CD14-positive monocyte (primary cell): ENCODE results near the gene TBX19. TPM values are rescaled to one million over a fixed set of nuclear protein-coding genes. Genes with fewer than 3 reads are reported as not detected.

Experiments used
- DNase-seq, 3 donors: peaks; one replicate each; pipeline ENCODE4 v3.0.0-alpha.2; 2011 to 2022
- H2AFZ ChIP-seq: 2 replicates; pipeline ENCODE4 v1.6.0; 2012; ENCODE audit warnings: mild to moderate bottlenecking, low read depth, low read length, inconsistent platforms; ENCODE audit not compliant: insufficient read depth, poor library complexity, severe bottlenecking
- H3K27ac ChIP-seq, 2 donors: 1 replicate in 1 of 2; 2 replicates in 1 of 2; pipeline ENCODE4 v1.5.1; 2012 to 2013; ENCODE audit warnings: low read length in 2 of 2, control low read depth in 1 of 2, inconsistent platforms in 1 of 2, low read depth in 1 of 2, mild to moderate bottlenecking in 1 of 2
- H3K27me3 ChIP-seq, 2 donors: one replicate each; pipeline versions ENCODE4 v1.6.0 to v1.6.1; 2011 to 2013; ENCODE audit warnings: low read length in 2 of 2; ENCODE audit not compliant: control insufficient read depth in 2 of 2, insufficient read depth in 2 of 2
- H3K36me3 ChIP-seq, 2 donors: replicated peaks in 1 of 2; 1 replicate in 1 of 2; 2 replicates in 1 of 2; pipeline versions ENCODE4 v1.5.1 to v1.6.1; 2012 to 2013; ENCODE audit warnings: low read length in 2 of 2, control low read depth in 1 of 2, inconsistent platforms in 1 of 2, mild to moderate bottlenecking in 1 of 2; ENCODE audit not compliant: insufficient read depth in 2 of 2, control insufficient read depth in 1 of 2
- H3K4me1 ChIP-seq, 2 donors: 1 replicate in 1 of 2; 2 replicates in 1 of 2; pipeline versions ENCODE4 v1.5.1 to v1.6.1; 2012 to 2013; ENCODE audit warnings: low read length in 2 of 2, control low read depth in 1 of 2, inconsistent platforms in 1 of 2, mild to moderate bottlenecking in 1 of 2, moderate library complexity in 1 of 2; ENCODE audit not compliant: insufficient read depth in 2 of 2, control insufficient read depth in 1 of 2
- H3K4me2 ChIP-seq: replicated peaks from 2 replicates; pipeline ENCODE3; 2012; ENCODE audit warnings: low read length, moderate library complexity, mild to moderate bottlenecking; ENCODE audit not compliant: poor library complexity, severe bottlenecking; ENCODE audit errors: extremely low read depth
- H3K4me3 ChIP-seq, 3 experiments: fragments of 200-600 bp in 1 of 3; sonication (generic) in 1 of 3; replicated peaks in 1 of 3; 1 replicate in 2 of 3; 2 replicates in 1 of 3; pipeline ENCODE4 v1.5.1; 2011 to 2013; ENCODE audit warnings: low read length in 3 of 3, mild to moderate bottlenecking in 3 of 3, control low read depth in 2 of 3, low read depth in 2 of 3, inconsistent platforms in 1 of 3, moderate library complexity in 1 of 3
- H3K79me2 ChIP-seq: 2 replicates; pipeline ENCODE4 v1.6.0; 2012; ENCODE audit warnings: mild to moderate bottlenecking, control low read depth, inconsistent platforms, low read length, moderate library complexity; ENCODE audit not compliant: insufficient read depth
- H3K9ac ChIP-seq: 2 replicates; pipeline ENCODE4 v1.6.0; 2017; ENCODE audit warnings: low read length, mild to moderate bottlenecking; ENCODE audit not compliant: insufficient read depth, poor library complexity, severe bottlenecking
- H3K9me3 ChIP-seq, 2 donors: replicated peaks in 1 of 2; 1 replicate in 1 of 2; 2 replicates in 1 of 2; pipeline versions ENCODE4 v1.5.1 to v1.6.1; 2012 to 2013; ENCODE audit warnings: low read length in 2 of 2, control low read depth in 1 of 2; ENCODE audit not compliant: control insufficient read depth in 1 of 2, insufficient read depth in 1 of 2
- H4K20me1 ChIP-seq: 2 replicates; pipeline ENCODE4 v1.6.0; 2012; ENCODE audit warnings: mild to moderate bottlenecking, low read length, control low read depth, moderate library complexity; ENCODE audit not compliant: insufficient read depth
- H3K27ac Mint-ChIP-seq, 7 donors: one replicate each; pipeline ENCODE4 v1.8.0; 2020; ENCODE audit warnings: mild to moderate bottlenecking in 7 of 7, mixed read lengths in 7 of 7, moderate library complexity in 6 of 7, inconsistent platforms in 2 of 7
- H3K27me3 Mint-ChIP-seq, 3 donors: one replicate each; pipeline ENCODE4 v1.8.0; 2021 to 2022; ENCODE audit warnings: low read depth in 3 of 3, mild to moderate bottlenecking in 3 of 3, mixed read lengths in 3 of 3, moderate library complexity in 3 of 3, inconsistent platforms in 1 of 3
- H3K36me3 Mint-ChIP-seq, 2 donors: one replicate each; pipeline ENCODE4 v1.8.0; 2020; ENCODE audit warnings: mixed read lengths in 2 of 2, inconsistent platforms in 1 of 2, mild to moderate bottlenecking in 1 of 2
- H3K4me1 Mint-ChIP-seq: one replicate; pipeline ENCODE4 v1.8.0; 2020; ENCODE audit warnings: mild to moderate bottlenecking, mixed read lengths
- H3K4me3 Mint-ChIP-seq, 2 donors: one replicate each; pipeline ENCODE4 v1.8.0; 2020; ENCODE audit warnings: mild to moderate bottlenecking in 2 of 2, mixed read lengths in 2 of 2, moderate library complexity in 1 of 2
- H3K9me3 Mint-ChIP-seq, 7 donors: one replicate each; pipeline ENCODE4 v1.8.0; 2020 to 2022; ENCODE audit warnings: mixed read lengths in 7 of 7, mild to moderate bottlenecking in 6 of 7, moderate library complexity in 6 of 7, inconsistent platforms in 2 of 7
- CTCF ChIP-seq: fragments of 200-600 bp; IDR thresholded peaks from one replicate; pipeline ENCODE4 v1.8.0; 2022; ENCODE audit warnings: antibody characterized with exemption, mild to moderate bottlenecking
- WGBS: methylation state at CpG from one replicate; pipeline ENCODE4 v1.1.5; 2013; ENCODE audit warnings: missing lambda C conversion rate; ENCODE audit not compliant: insufficient coverage; 5-methylcytosine and 5-hydroxymethylcytosine counted together
- intact Hi-C, 2 donors: fragments of 100-400 bp; cut with micrococcal nuclease; formaldehyde crosslinking; loops; one replicate each; pipeline versions ENCODE4 v1.15.0 to v1.15.1; 2023
- polyA plus RNA-seq, 3 donors: library from polyadenylated mRNA; depleted of rRNA in 1 of 3; unstranded in 2 of 3; stranded (reverse) in 1 of 3; fragments of 300-500 nt in 2 of 3; fragments of >200 nt in 1 of 3; fragmentation: Illumina TruSeq in 2 of 3; gene quantifications; 1 replicate in 2 of 3; 2 replicates in 1 of 3; pipeline ENCODE4 v1.2.3, GENCODE V29; 2012 to 2021

TBX19 gene
- polyA plus RNA-seq, 3 donors, result 0.65 to 7.6 (median 1.6) TPM

- Mint-ChIP-seq H3K27me3 (no peaks in the 10 kb centered on the region), H3K4me1 (no peaks in the 10 kb centered on the region), H3K9me3 (peaks cover 0 to 2% (median 0%) of the 10 kb centered on the region in 7 donors), H3K27ac (no peak overlapping the region), H3K4me3 (no peak overlapping the region), H3K36me3 (peaks cover 14 to 28% of the 10 kb centered on the region in 2 donors)
- intact Hi-C loops, result no loop called here
- H3K79me2 ChIP-seq, result no peaks in the 10 kb centered on the region
- H3K9me3 ChIP-seq, result no peaks in the 10 kb centered on the region
- no peak overlapping the region for H2AFZ ChIP-seq
- no peak overlapping the region for H3K9ac ChIP-seq
- no peak overlapping the region for H3K4me2 ChIP-seq
- peaks cover 0 to 9% of the 10 kb centered on the region in 2 donors for H3K36me3 ChIP-seq
- no peaks in the 10 kb centered on the region for H4K20me1 ChIP-seq
- whole genome bisulfite sequencing, result 100% methylated on average over 1 of the region's 4 CpGs
- no peaks in the 10 kb centered on the region for H3K4me1 ChIP-seq
- no peak for DNase-seq
- no peak overlapping the region for H3K4me3 ChIP-seq
- H3K27me3 ChIP-seq, result no peaks in the 10 kb centered on the region
- no peak for TF ChIP-seq CTCF
- H3K27ac ChIP-seq, result no peak overlapping the region
These were observed 36.6 kb downstream of the TBX19 start for GRCh38 chr1:168317309-168317708.

GRCh38 chr1:168319691-168320090 is 39.0 kb downstream of the TBX19 start:
- Histone ChIP-seq H3K79me2 (no peaks in the 10 kb centered on the region), H3K36me3 (no peaks in the 10 kb centered on the region), H3K27ac (no peak overlapping the region), H3K4me2 (no peak overlapping the region), H3K4me3 (no peak overlapping the region), H3K9me3 (no peaks in the 10 kb centered on the region), H3K9ac (no peak overlapping the region), H3K4me1 (no peaks in the 10 kb centered on the region), H3K27me3 (no peaks in the 10 kb centered on the region), H2AFZ (no peak overlapping the region), H4K20me1 (no peaks in the 10 kb centered on the region)
- no peaks in the 10 kb centered on the region for H3K27me3 Mint-ChIP-seq
- peaks cover 0 to 2% (median 0%) of the 10 kb centered on the region in 7 donors for H3K9me3 Mint-ChIP-seq
- peaks cover 7 to 19% of the 10 kb centered on the region in 2 donors for H3K36me3 Mint-ChIP-seq
- intact Hi-C loops, result no loop called here
- DNase-seq, result no peak
- TF ChIP-seq CTCF, result no peak
- no peak overlapping the region for H3K27ac Mint-ChIP-seq
- no peak overlapping the region for H3K4me3 Mint-ChIP-seq
- WGBS, result 75% methylated on average over 7 of the region's 8 CpGs
- H3K4me1 Mint-ChIP-seq, result no peaks in the 10 kb centered on the region
